ENCODE measurements around the gene MYT1.
"Not testable (repeated sequence)": the region's sequence is repeated elsewhere in the genome, so short reads cannot be mapped to it uniquely, and the experiment has no call there.

MYT1 gene

GRCh38 chr20:64171211-64171610 lies 7.0 kb downstream of the MYT1 start:
- DNase-seq: no peak

GRCh38 chr20:64173116-64173515 lies 8.9 kb downstream of the MYT1 start:
- DNase-seq: no peak

GRCh38 chr20:64176551-64176950 lies 12.3 kb downstream of the MYT1 start:
- no peak for DNase-seq

- DNase-seq: no peak
Observed at GRCh38 chr20:64176971-64177370, 12.7 kb downstream of the MYT1 start.

- DNase-seq: no peak
Observed at GRCh38 chr20:64177384-64177783, 13.1 kb downstream of the MYT1 start.

GRCh38 chr20:64177787-64178186 lies 13.5 kb downstream of the MYT1 start:
- no peak for DNase-seq

GRCh38 chr20:64178925-64179324 lies 14.7 kb downstream of the MYT1 start:
- DNase-seq: not testable (repeated sequence)

- no peak for DNase-seq
Observed at GRCh38 chr20:64179805-64180204, 15.6 kb downstream of the MYT1 start.

GRCh38 chr20:64180673-64181072 lies 16.4 kb downstream of the MYT1 start:
- DNase-seq: no peak

- DNase-seq: no peak
Observed at GRCh38 chr20:64181391-64181790, 17.1 kb downstream of the MYT1 start.

GRCh38 chr20:64182146-64182865 lies 18.1 kb downstream of the MYT1 start:
- DNase-seq: no peak

GRCh38 chr20:64183313-64183712 lies 19.1 kb downstream of the MYT1 start:
- DNase-seq: no peak

- DNase-seq: no peak
Observed at GRCh38 chr20:64184795-64185194, 20.5 kb downstream of the MYT1 start.

- no peak for DNase-seq
Observed at GRCh38 chr20:64185276-64185900, 21.1 kb downstream of the MYT1 start.

- no peak for DNase-seq
Observed at GRCh38 chr20:64186071-64186598, 21.9 kb downstream of the MYT1 start.

- not testable (repeated sequence) for DNase-seq
Observed at GRCh38 chr20:64187213-64187612, 23.0 kb downstream of the MYT1 start.

- DNase-seq: no peak
Observed at GRCh38 chr20:64188091-64188490, 23.8 kb downstream of the MYT1 start.

GRCh38 chr20:64188682-64189529 lies 24.7 kb downstream of the MYT1 start:
- no peak for DNase-seq

- DNase-seq: no peak
Observed at GRCh38 chr20:64189530-64189966, 25.3 kb downstream of the MYT1 start.

GRCh38 chr20:64189986-64190385 lies 25.7 kb downstream of the MYT1 start:
- no peak for DNase-seq

GRCh38 chr20:64191002-64191401 lies 26.8 kb downstream of the MYT1 start:
- DNase-seq: no peak

GRCh38 chr20:64192406-64192805 lies 28.2 kb downstream of the MYT1 start:
- no peak for DNase-seq

GRCh38 chr20:64193058-64193457 lies 28.8 kb downstream of the MYT1 start:
- DNase-seq: no peak

Measured in activated T-cell treated with anti-CD3 and anti-CD28 coated beads, Interleukin-2, amount 50 U/mL, for 48 hours (primary cell).